Measurements from ENCODE around the gene SCNN1A. TPM values are rescaled to one million over a fixed set of nuclear protein-coding genes. Genes with fewer than 3 reads are reported as not detected.

The SCNN1A gene
- total RNA-seq, 1 experiment from 2014 or later: 111 TPM

- Mint-ChIP-seq H3K36me3 (ENCODE audit: insufficient read depth in 1 of 3, low read depth in 3 of 3) (peaks cover 36 to 59% (median 54%) of the 10 kb centered on the region in 3 experiments; a peak in 6 of 7 replicates), H3K9me3 (no peaks in the 10 kb centered on the region), H3K27ac (peak overlapping the region in 2 of 3 experiments; percentile 85 to 87; a peak in 2 of 7 replicates), H3K27me3 (ENCODE audit: low read depth) (no peaks in the 10 kb centered on the region; the same call in 1 of the 2 replicates), H3K4me3 (no peak overlapping the region), H3K4me1 (peaks cover 18 to 24% of the 10 kb centered on the region in 2 experiments)
- no peaks in the 10 kb centered on the region for H4K20me1 ChIP-seq (ENCODE audit: control insufficient read depth, insufficient read depth, insufficient read length)
- no peak for TF ChIP-seq CTCF (conservative IDR thresholded peaks at IDR 0.05)
- H2BK15ac ChIP-seq (ENCODE audit: low read depth, low read length): no peak overlapping the region
- H3T11ph ChIP-seq (ENCODE audit: low read length): no peak overlapping the region
- no peaks in the 10 kb centered on the region for H3K27me3 ChIP-seq (ENCODE audit: insufficient read depth, low read length)
- H3K56ac ChIP-seq (ENCODE audit: insufficient read length, low read depth, low read length): no peak overlapping the region
- H4K91ac ChIP-seq (ENCODE audit: insufficient read length, low read depth, low read length): no peak overlapping the region
- H2BK20ac ChIP-seq (ENCODE audit: low read depth, low read length, poor library complexity, severe bottlenecking): no peak overlapping the region
- no peak overlapping the region for H4K5ac ChIP-seq (ENCODE audit: insufficient read length, low read depth, low read length)
- no peak overlapping the region for H3K23ac ChIP-seq (ENCODE audit: insufficient read length, low read depth, low read length)
- H3K79me2 ChIP-seq (ENCODE audit: insufficient read depth, low read length): peaks cover 12% of the 10 kb centered on the region; the same call in 1 of the 2 replicates
- no peak overlapping the region for H3K4me2 ChIP-seq (ENCODE audit: insufficient read depth, insufficient read length, low read length)
- H3K23me2 ChIP-seq (ENCODE audit: insufficient read length, low read depth, low read length, poor library complexity, severe bottlenecking): peaks cover 9% of the 10 kb centered on the region
- no peak overlapping the region for H2BK5ac ChIP-seq (ENCODE audit: insufficient read length, low read length)
- peaks cover 25% of the 10 kb centered on the region for H3K4me1 ChIP-seq (ENCODE audit: insufficient read depth, low read length)
- H2BK120ac ChIP-seq (ENCODE audit: low read depth, low read length, poor library complexity, severe bottlenecking): no peak overlapping the region
- H3K79me1 ChIP-seq (ENCODE audit: insufficient read depth, low read depth, low read length, poor library complexity, severe bottlenecking): no peaks in the 10 kb centered on the region
- no peak overlapping the region for H2BK12ac ChIP-seq (ENCODE audit: insufficient read length, low read depth, low read length)
- no peak overlapping the region for H2AFZ ChIP-seq (ENCODE audit: low read length)
- no peak overlapping the region for H4K8ac ChIP-seq (replicated peaks; ENCODE audit: insufficient read length, low read depth, low read length)
- no peak for DNase-seq
- no peak overlapping the region for H3K4ac ChIP-seq (ENCODE audit: low read depth, low read length)
- no peaks in the 10 kb centered on the region for H3K9me3 ChIP-seq (ENCODE audit: control insufficient read depth, low read depth, low read length)
- H3K9ac ChIP-seq (ENCODE audit: extremely low read depth, insufficient read length, low read length): no peak overlapping the region
- WGBS (ENCODE audit: extremely low coverage, insufficient read length, low lambda C conversion rate): no CpG with 5 or more reads among the region's 5 CpGs
- H3K14ac ChIP-seq (ENCODE audit: insufficient read depth, low read length): no peak overlapping the region
- no peak overlapping the region for H2AK5ac ChIP-seq (ENCODE audit: insufficient read length, low read length)
- H3K27ac ChIP-seq (ENCODE audit: insufficient read length, low read depth, low read length): no peak overlapping the region
- no peak overlapping the region for H3K18ac ChIP-seq (ENCODE audit: insufficient read length, low read depth, low read length)
Measured at GRCh38 chr12:6334359-6334758, 41.0 kb downstream of the SCNN1A start.

Measured in H9 (cell line).